MM.1S (cell line): ENCODE measurements around the gene NCOA1.

Experiments
- DNase-seq: peaks from one replicate; pipeline ENCODE4 v3.0.0-alpha.2; 2015
- H2AFZ ChIP-seq: fragments of 300-600 bp; sonication (generic); 2 replicates; pipeline ENCODE4 v1.6.0; 2016; ENCODE audit warnings: antibody characterized with exemption, low read length
- H3F3A ChIP-seq: fragments of 300-600 bp; sonication (generic); 2 replicates; pipeline ENCODE4 v1.6.1; 2016; ENCODE audit warnings: mild to moderate bottlenecking, antibody characterized with exemption, low read length, moderate library complexity, mixed read lengths; ENCODE audit not compliant: insufficient read depth
- H3K27ac ChIP-seq: fragments of 300-600 bp; sonication (generic); 2 replicates; pipeline ENCODE4 v1.5.1; 2016; ENCODE audit warnings: mild to moderate bottlenecking, low read length
- H3K27me3 ChIP-seq: fragments of 300-600 bp; sonication (generic); replicated peaks from 2 replicates; pipeline ENCODE4 v1.6.0; 2016; ENCODE audit warnings: low read length; ENCODE audit not compliant: insufficient read depth
- H3K36me3 ChIP-seq: fragments of 300-600 bp; sonication (generic); replicated peaks from 2 replicates; pipeline ENCODE4 v1.6.1; 2016; ENCODE audit warnings: mild to moderate bottlenecking, low read length, mixed read lengths; ENCODE audit not compliant: insufficient read depth
- H3K4me1 ChIP-seq: fragments of 300-600 bp; sonication (generic); 2 replicates; pipeline ENCODE4 v1.6.1; 2016; ENCODE audit warnings: low read length, mixed read lengths
- H3K4me2 ChIP-seq: fragments of 300-600 bp; sonication (generic); 2 replicates; pipeline ENCODE4 v1.6.0; 2016; ENCODE audit warnings: low read depth, low read length
- H3K4me3 ChIP-seq: fragments of 300-600 bp; sonication (generic); 2 replicates; pipeline ENCODE4 v1.5.1; 2016; ENCODE audit warnings: low read length, mixed read lengths
- H3K79me2 ChIP-seq: fragments of 300-600 bp; sonication (generic); 2 replicates; pipeline ENCODE4 v1.6.1; 2016; ENCODE audit warnings: mixed run types, low read length, mixed read lengths
- H3K9ac ChIP-seq: fragments of 300-600 bp; sonication (generic); 2 replicates; pipeline ENCODE4 v1.6.1; 2016; ENCODE audit warnings: low read length, mixed read lengths
- H3K9me2 ChIP-seq: fragments of 300-600 bp; sonication (generic); replicated peaks from 2 replicates; pipeline ENCODE4 v1.6.1; 2016; ENCODE audit warnings: mild to moderate bottlenecking, low read length, mixed read lengths; ENCODE audit not compliant: insufficient read depth
- H3K9me3 ChIP-seq: fragments of 300-600 bp; sonication (generic); replicated peaks from 2 replicates; pipeline ENCODE4 v1.6.1; 2016; ENCODE audit warnings: mild to moderate bottlenecking, low read length, mixed read lengths; ENCODE audit not compliant: insufficient read depth
- H4K20me1 ChIP-seq: fragments of 300-600 bp; sonication (generic); 2 replicates; pipeline ENCODE4 v1.6.1; 2016; ENCODE audit warnings: mild to moderate bottlenecking, low read length, moderate library complexity, mixed read lengths; ENCODE audit not compliant: insufficient read depth
- EZH2 ChIP-seq: fragments of 300-600 bp; sonication (generic); optimal IDR thresholded peaks from 2 replicates; pipeline ENCODE3; 2017; ENCODE audit warnings: low read depth, mild to moderate bottlenecking, antibody characterized with exemption, low read length, mixed read lengths
- EZH2phosphoT487 ChIP-seq: fragments of 300-600 bp; sonication (generic); IDR thresholded peaks from 2 replicates; pipeline ENCODE4 v1.6.1; 2018; ENCODE audit warnings: antibody characterized with exemption, low read length
- TF ChIP-seq, protein P1 (sequence below): fragments of 300-600 bp; sonication (generic); IDR thresholded peaks from 2 replicates; pipeline ENCODE4 v1.5.1; 2016; ENCODE audit warnings: antibody characterized with exemption, low read length, mixed read lengths

Gene NCOA1

DNA sequence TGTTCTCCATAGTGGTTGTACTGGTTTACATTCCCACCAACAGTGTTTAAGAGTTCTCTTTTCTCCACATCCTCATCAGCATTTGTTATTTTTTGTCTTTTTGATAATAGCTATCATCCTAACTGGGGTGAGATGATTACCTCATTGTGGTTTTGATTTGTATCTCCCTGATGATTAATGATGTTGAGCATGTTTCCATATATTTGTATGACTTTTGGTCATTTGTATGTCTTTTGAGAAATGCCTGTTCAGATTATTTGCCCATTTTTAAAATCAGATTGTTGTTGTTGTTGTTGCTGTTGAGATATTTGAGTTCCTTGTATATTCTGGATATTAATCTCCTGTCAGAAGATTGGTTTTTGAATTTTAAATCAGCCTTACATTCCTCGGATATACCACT lies 147.5 kb downstream of the NCOA1 start:
- TF ChIP-seq, protein P1, sequence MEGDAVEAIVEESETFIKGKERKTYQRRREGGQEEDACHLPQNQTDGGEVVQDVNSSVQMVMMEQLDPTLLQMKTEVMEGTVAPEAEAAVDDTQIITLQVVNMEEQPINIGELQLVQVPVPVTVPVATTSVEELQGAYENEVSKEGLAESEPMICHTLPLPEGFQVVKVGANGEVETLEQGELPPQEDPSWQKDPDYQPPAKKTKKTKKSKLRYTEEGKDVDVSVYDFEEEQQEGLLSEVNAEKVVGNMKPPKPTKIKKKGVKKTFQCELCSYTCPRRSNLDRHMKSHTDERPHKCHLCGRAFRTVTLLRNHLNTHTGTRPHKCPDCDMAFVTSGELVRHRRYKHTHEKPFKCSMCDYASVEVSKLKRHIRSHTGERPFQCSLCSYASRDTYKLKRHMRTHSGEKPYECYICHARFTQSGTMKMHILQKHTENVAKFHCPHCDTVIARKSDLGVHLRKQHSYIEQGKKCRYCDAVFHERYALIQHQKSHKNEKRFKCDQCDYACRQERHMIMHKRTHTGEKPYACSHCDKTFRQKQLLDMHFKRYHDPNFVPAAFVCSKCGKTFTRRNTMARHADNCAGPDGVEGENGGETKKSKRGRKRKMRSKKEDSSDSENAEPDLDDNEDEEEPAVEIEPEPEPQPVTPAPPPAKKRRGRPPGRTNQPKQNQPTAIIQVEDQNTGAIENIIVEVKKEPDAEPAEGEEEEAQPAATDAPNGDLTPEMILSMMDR: no peak
- TF ChIP-seq EZH2phosphoT487 (no peak), EZH2 (no peak)
- no peaks in the 10 kb centered on the region for H3K36me3 ChIP-seq

DNA sequence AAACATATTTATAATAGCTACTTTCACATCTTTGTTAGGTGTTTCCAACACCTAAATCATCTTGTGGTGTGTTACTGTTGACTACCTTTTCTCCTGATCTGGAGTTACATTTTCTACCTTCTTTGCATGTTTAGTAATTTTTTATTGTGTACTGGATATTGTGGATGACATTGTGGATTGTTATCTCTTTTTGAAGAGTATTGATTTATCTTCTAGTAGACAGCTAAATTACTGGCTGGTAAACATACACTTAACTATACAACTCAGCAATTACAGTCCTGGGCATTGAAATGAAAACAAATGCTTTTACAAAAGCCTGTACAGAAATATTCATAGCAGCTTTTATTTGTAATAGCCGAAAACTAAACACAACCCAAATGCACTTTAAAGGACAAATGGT lies 151.3 kb downstream of the NCOA1 start:
- no peaks in the 10 kb centered on the region for H3K9me3 ChIP-seq
- H3K9ac ChIP-seq: no peak overlapping the region
- no peaks in the 10 kb centered on the region for H3K79me2 ChIP-seq
- no peaks in the 10 kb centered on the region for H3F3A ChIP-seq
- no peaks in the 10 kb centered on the region for H3K4me1 ChIP-seq
- H3K27ac ChIP-seq: no peak overlapping the region
- H3K4me3 ChIP-seq: no peak overlapping the region
- H3K9me2 ChIP-seq: no peaks in the 10 kb centered on the region
- H3K36me3 ChIP-seq: no peaks in the 10 kb centered on the region
- H3K4me2 ChIP-seq: no peak overlapping the region
- no peaks in the 10 kb centered on the region for H4K20me1 ChIP-seq
- TF ChIP-seq EZH2phosphoT487 (no peak), EZH2 (no peak)
- TF ChIP-seq, protein P1: no peak
- no peak overlapping the region for H2AFZ ChIP-seq
- no peaks in the 10 kb centered on the region for H3K27me3 ChIP-seq
- DNase-seq: no peak

More for the DNA sequence above, 147.5 kb downstream of the NCOA1 start:
- Histone ChIP-seq H3K4me1 (no peaks in the 10 kb centered on the region), H3F3A (no peaks in the 10 kb centered on the region), H3K27ac (no peak overlapping the region), H3K79me2 (no peaks in the 10 kb centered on the region), H3K27me3 (no peaks in the 10 kb centered on the region), H4K20me1 (no peaks in the 10 kb centered on the region), H3K9me3 (no peaks in the 10 kb centered on the region), H3K9ac (no peak overlapping the region), H3K4me3 (no peak overlapping the region), H3K4me2 (no peak overlapping the region), H3K9me2 (no peaks in the 10 kb centered on the region), H2AFZ (no peak overlapping the region)
- DNase-seq: no peak

DNA sequence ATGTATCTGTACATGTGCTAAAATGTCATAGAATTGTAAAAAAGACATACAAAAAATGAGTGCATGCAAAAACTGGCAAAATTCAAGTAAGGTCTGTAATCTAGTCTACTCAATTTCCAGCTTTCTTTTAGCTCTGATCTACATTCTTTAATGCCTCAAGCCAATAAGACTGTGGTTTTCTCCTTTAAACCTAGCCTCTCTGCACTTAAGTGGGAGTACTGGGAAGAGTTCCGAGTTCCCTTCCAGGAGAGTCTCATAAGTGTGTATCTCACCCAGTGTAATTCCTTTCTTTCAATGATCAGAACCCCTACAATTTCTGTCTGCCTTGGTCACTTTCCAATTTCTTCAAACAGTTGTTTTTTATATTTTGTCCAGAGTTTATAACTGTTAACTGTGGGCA lies 152.0 kb downstream of the NCOA1 start:
- Histone ChIP-seq H3K9me3 (no peaks in the 10 kb centered on the region), H3K36me3 (no peaks in the 10 kb centered on the region), H3K9ac (no peak overlapping the region), H4K20me1 (no peaks in the 10 kb centered on the region), H3K79me2 (no peaks in the 10 kb centered on the region), H3K27me3 (no peaks in the 10 kb centered on the region), H3K9me2 (no peaks in the 10 kb centered on the region), H3F3A (no peaks in the 10 kb centered on the region), H2AFZ (no peak overlapping the region), H3K27ac (no peak overlapping the region), H3K4me3 (no peak overlapping the region), H3K4me1 (no peaks in the 10 kb centered on the region), H3K4me2 (no peak overlapping the region)
- TF ChIP-seq, protein P1: no peak
- TF ChIP-seq EZH2phosphoT487 (no peak), EZH2 (no peak)
- DNase-seq: no peak
